ENCODE data around the gene CASK. TPM values are rescaled to one million over a fixed set of nuclear protein-coding genes. Genes with fewer than 3 reads are reported as not detected.
"Not testable (repeated sequence)": the region's sequence is repeated elsewhere in the genome, so short reads cannot be mapped to it uniquely, and the experiment has no call there.

The CASK gene
- total RNA-seq, 1 donor: 26.6 TPM

DNA sequence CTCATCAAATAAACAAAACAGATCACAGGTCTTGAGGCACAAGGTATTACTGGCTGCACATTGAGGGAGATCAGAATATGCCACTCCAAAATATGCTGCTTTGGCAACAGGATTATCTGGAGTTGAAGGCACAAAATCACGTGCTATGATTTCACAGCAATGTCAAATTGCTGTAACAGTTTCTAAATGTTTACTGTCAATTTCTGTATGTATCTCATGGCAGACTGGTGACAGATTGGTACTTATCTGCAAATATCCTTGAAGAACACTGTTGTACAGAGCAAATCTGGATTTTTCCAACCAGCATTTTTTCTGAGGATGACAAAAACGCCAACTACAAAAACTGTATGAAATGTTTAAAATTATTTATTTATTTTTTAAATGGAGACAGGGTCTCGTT, 172.6 kb downstream of the CASK start:
- no peak overlapping the region for H3K4me3 ChIP-seq (ENCODE audit: low read length)
- no peaks in the 10 kb centered on the region for H3K27me3 ChIP-seq (ENCODE audit: insufficient read depth, low read length)
- H3K4me1 ChIP-seq (ENCODE audit: insufficient read depth, low read length): no peaks in the 10 kb centered on the region
- no peaks in the 10 kb centered on the region for H3K9me3 ChIP-seq (ENCODE audit: low read depth, low read length)

- Histone ChIP-seq H3K9me3 (ENCODE audit: low read depth, low read length) (no peaks in the 10 kb centered on the region), H3K4me3 (ENCODE audit: low read length) (no peak overlapping the region), H3K4me1 (ENCODE audit: insufficient read depth, low read length) (no peaks in the 10 kb centered on the region), H3K27me3 (ENCODE audit: insufficient read depth, low read length) (no peaks in the 10 kb centered on the region)
Measured at GRCh38 chrX:41739871-41740270, 183.5 kb downstream of the CASK start.

- Histone ChIP-seq H3K27me3 (ENCODE audit: insufficient read depth, low read length) (no peaks in the 10 kb centered on the region), H3K4me1 (ENCODE audit: insufficient read depth, low read length) (peaks cover 16% of the 10 kb centered on the region), H3K9me3 (ENCODE audit: low read depth, low read length) (no peaks in the 10 kb centered on the region), H3K4me3 (ENCODE audit: low read length) (no peak overlapping the region)
Measured at GRCh38 chrX:41737065-41737464, 186.3 kb downstream of the CASK start.

DNA sequence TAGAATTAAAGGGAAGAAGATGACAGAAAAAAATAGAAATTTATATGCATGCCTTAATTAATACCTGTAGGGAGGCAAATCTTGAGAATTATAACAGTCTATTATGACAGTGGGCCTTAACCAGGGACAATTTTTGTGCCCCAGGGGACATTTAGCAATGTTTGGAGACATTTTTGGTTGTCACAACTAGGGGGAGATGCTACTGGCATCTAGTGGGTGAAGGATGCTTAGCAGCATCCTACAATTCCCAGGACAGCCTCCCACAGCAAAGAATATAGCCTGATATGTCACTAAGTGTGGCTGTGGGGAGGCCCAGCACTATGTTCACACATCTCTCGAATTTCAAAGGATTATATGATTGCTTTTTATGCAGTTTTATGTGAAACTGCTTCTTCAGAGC, 188.8 kb downstream of the CASK start:
- Histone ChIP-seq H3K4me3 (ENCODE audit: low read length) (no peak overlapping the region), H3K4me1 (ENCODE audit: insufficient read depth, low read length) (peaks cover 16% of the 10 kb centered on the region), H3K9me3 (ENCODE audit: low read depth, low read length) (no peaks in the 10 kb centered on the region), H3K27me3 (ENCODE audit: insufficient read depth, low read length) (no peaks in the 10 kb centered on the region)

- no peak overlapping the region for H3K4me3 ChIP-seq (ENCODE audit: low read length)
- no peaks in the 10 kb centered on the region for H3K27me3 ChIP-seq (ENCODE audit: insufficient read depth, low read length)
- H3K9me3 ChIP-seq (ENCODE audit: low read depth, low read length): no peaks in the 10 kb centered on the region
- peaks cover 16% of the 10 kb centered on the region for H3K4me1 ChIP-seq (ENCODE audit: insufficient read depth, low read length)
Measured at GRCh38 chrX:41733939-41734338, 189.4 kb downstream of the CASK start.

DNA sequence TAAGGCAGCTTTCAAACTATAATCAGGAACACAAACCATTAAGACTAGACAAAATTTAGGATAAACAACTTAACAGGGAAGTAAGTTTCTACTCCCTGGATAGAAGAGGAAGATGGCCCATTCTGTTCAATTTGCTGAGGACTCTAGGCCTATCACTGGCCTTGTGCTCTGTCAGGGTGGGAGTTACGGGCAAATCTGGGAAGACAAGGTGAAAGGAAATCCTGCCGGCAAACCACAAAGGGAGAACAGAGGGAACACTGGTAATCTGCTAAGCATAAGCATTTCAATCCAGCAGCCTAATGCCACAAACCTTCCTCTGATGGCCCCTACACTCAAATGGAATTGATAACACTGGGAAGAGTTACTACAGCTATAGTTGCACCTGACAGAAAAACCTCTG, 191.1 kb downstream of the CASK start:
- Histone ChIP-seq H3K9me3 (ENCODE audit: low read depth, low read length) (no peaks in the 10 kb centered on the region), H3K27me3 (ENCODE audit: insufficient read depth, low read length) (no peaks in the 10 kb centered on the region), H3K4me1 (ENCODE audit: insufficient read depth, low read length) (peaks cover 16% of the 10 kb centered on the region), H3K4me3 (ENCODE audit: low read length) (no peak overlapping the region)

DNA sequence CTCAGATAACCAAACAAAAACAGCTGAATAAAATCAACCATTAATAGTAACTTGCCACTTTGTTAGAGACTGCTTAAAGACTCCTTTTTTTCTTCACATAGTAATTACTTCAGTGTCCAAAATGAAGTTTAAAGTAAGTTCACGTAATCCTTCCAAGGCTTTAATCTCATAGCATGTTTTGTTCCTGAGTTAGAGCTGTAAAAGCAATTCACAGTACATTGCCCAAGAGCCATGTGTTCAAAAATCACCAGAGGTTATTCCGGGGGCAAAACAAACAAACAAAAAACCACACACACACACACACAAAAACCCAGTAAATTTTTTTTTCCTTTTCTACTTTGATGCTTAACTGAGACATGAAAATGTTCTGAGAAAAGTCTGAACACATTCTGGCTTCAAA, 193.3 kb downstream of the CASK start:
- no peak overlapping the region for H3K4me3 ChIP-seq (ENCODE audit: low read length)
- H3K4me1 ChIP-seq (ENCODE audit: insufficient read depth, low read length): peaks cover 16% of the 10 kb centered on the region
- H3K9me3 ChIP-seq (ENCODE audit: low read depth, low read length): no peaks in the 10 kb centered on the region
- H3K27me3 ChIP-seq (ENCODE audit: insufficient read depth, low read length): no peaks in the 10 kb centered on the region

DNA sequence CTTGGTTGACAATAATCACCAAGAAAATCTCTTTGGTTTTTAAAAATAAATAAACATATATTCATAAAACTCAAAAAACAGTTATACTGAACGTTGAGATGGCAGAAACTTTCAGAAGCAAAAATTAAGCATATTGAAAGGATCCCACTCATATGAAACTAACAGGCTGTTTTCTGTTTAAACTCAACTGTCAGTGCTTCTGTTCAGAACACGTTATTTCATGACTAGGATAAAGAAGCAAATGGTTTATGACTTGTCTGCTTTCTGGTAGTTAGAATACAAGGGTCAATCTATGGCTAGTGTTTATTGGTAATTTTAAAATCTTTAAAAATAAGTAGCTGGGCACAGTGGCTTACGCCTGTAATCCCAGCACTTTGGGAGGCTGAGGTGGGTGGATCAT, 195.2 kb downstream of the CASK start:
- no peak overlapping the region for H3K4me3 ChIP-seq (ENCODE audit: low read length)
- no peaks in the 10 kb centered on the region for H3K9me3 ChIP-seq (ENCODE audit: low read depth, low read length)
- H3K27me3 ChIP-seq (ENCODE audit: insufficient read depth, low read length): no peaks in the 10 kb centered on the region
- H3K4me1 ChIP-seq (ENCODE audit: insufficient read depth, low read length): peaks cover 18% of the 10 kb centered on the region

DNA sequence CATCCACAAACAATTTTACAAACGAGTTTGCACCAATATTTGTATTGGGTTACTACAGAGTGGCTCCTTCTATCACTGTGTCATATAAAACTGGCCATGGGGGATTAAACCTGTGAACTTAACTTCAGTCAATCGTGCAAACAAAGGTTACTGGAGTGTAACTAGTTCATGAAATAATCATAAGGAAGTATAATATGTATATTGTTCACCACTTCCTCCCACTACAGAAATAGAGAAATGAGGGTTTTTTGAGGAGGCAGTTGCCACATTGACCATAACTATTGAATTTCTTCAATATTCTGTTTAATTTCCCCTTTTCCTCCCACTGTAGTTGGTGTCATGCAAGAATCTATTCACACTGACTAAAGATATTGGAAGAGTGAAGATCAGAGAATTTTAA, 199.5 kb downstream of the CASK start, which contains the start of gene GPR82:
Gene GPR82, plus strand, starts transcription at position 356 of the 400 bp plus-strand sequence. CDS start 2,846 bp downstream, outside the sequence.
- peaks cover 43% of the 10 kb centered on the region for H3K4me1 ChIP-seq (ENCODE audit: insufficient read depth, low read length)
- no peak within 1 kb of the TSS for H3K4me3 ChIP-seq (ENCODE audit: low read length)

DNA sequence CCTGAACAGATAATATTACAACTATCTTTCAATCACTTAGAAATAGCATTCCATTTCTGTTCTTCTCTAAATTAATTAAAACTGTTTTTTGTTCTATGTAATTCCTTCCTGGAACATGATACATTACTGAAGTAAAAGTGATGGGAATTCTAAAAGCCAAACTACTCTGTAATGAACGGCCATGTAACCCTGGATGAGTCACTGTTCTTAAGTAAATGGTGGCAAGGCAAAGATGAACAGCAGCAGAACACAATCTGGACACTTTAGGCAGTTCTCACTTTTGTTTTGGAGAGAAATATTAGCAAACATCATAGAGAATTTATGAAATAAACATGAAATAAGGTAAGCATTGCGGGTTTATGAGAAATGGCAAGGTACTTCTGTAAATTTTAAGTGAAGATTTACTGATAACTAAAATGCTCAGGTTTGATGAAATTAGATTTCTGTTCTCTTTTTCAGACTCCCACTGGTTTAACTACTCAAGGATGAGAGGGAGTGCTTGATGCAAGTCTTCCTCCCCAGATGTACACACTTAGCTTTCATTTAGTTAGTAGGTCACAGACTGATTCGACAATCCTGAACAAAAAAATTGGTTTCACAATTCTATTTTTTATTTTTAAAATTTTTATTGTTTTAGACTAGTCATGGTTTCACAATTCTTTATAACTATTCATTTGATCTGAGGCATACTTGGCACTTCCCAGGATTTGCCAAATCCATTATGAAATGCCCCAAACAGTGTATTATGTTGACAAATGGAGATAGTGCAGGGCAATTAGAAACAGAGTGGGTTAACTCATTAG, 200.3 kb downstream of the CASK start:
- no peaks in the 10 kb centered on the region for H3K9me3 ChIP-seq (ENCODE audit: low read depth, low read length)
- H3K27me3 ChIP-seq (ENCODE audit: insufficient read depth, low read length): no peaks in the 10 kb centered on the region
- no peak overlapping the region for H3K4me3 ChIP-seq (ENCODE audit: low read length)
- H3K4me1 ChIP-seq (ENCODE audit: insufficient read depth, low read length): peaks cover 50% of the 10 kb centered on the region

More for the DNA sequence above, 199.5 kb downstream of the CASK start, which contains the start of gene GPR82:
- Histone ChIP-seq H3K27me3 (ENCODE audit: insufficient read depth, low read length) (no peaks in the 10 kb centered on the region), H3K9me3 (ENCODE audit: low read depth, low read length) (no peaks in the 10 kb centered on the region)

GRCh38 chrX:41722214-41722613, 201.1 kb downstream of the CASK start:
- Histone ChIP-seq H3K4me1 (ENCODE audit: insufficient read depth, low read length) (peaks cover 50% of the 10 kb centered on the region), H3K27me3 (ENCODE audit: insufficient read depth, low read length) (no peaks in the 10 kb centered on the region), H3K4me3 (ENCODE audit: low read length) (no peak overlapping the region), H3K9me3 (ENCODE audit: low read depth, low read length) (no peaks in the 10 kb centered on the region)

DNA sequence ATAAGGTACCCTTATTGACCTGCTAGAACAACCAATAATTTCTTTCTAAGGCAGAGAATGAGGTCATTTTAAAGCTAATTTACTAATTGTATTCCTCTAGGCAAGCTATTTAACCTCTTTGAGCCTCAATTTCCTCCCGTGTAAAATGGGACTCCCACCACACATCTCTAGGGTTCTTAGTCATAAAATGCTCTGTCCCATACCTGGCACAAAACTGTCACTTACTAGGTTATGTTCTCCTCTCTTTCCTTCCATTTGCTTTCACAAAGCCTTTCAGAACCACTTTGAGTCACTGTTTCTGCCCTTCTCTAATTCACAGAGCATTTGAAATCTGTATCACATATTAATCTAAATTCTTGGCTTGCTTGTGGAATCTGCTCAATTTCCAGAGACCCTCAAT, 201.8 kb downstream of the CASK start:
- H3K9me3 ChIP-seq (ENCODE audit: low read depth, low read length): no peaks in the 10 kb centered on the region
- peaks cover 51% of the 10 kb centered on the region for H3K4me1 ChIP-seq (ENCODE audit: insufficient read depth, low read length)
- H3K4me3 ChIP-seq (ENCODE audit: low read length): no peak overlapping the region
- no peaks in the 10 kb centered on the region for H3K27me3 ChIP-seq (ENCODE audit: insufficient read depth, low read length)

- H3K27me3 ChIP-seq (ENCODE audit: insufficient read depth, low read length): no peaks in the 10 kb centered on the region
- H3K9me3 ChIP-seq (ENCODE audit: low read depth, low read length): no peaks in the 10 kb centered on the region
- H3K4me3 ChIP-seq (ENCODE audit: low read length): no peak overlapping the region
- peaks cover 55% of the 10 kb centered on the region for H3K4me1 ChIP-seq (ENCODE audit: insufficient read depth, low read length)
Measured at GRCh38 chrX:41720125-41720779, 203.1 kb downstream of the CASK start.

- not testable (repeated sequence) for H3K9me3 ChIP-seq (ENCODE audit: low read depth, low read length); H3K27me3 ChIP-seq (ENCODE audit: insufficient read depth, low read length); H3K4me3 ChIP-seq (ENCODE audit: low read length)
- H3K4me1 ChIP-seq (ENCODE audit: insufficient read depth, low read length): peaks cover 54% of the 10 kb centered on the region
Measured at GRCh38 chrX:41719610-41720009, 203.7 kb downstream of the CASK start.

DNA sequence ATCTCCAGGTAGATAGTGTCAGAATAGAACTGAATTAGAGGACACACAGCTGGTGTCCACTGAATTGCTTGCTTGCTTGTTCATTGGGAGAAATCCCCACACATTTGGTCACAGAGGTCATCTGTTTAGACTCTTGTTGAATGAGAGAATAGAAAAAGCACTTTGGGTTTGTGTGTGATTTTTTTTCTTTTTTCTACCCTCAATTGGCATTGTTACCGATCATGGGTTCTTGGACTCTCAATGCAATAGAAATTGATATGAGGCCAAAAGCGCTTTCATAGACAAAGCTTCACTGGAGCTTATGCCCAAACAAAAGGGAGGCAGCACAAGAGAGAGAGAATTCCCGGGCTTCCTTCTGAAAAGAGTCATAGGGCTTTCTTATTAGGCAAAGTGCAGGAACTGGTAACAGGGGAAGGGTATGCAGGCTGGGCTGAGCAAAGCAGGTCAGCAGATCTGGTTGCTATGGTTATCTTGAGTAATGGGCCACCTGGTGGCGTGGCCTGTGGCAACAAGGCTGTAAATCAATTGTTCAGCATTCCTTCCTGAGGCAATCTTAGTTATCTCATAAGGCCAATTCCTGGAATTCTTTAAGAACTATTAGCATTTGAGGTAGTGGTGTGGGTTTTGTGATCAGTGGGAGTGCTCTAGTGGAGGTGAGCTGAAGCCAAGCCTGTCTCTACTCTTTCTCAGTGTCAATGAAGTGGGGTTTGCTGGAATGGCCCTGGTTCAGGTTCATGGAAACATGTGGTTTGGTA, 204.7 kb downstream of the CASK start:
- Histone ChIP-seq H3K4me3 (ENCODE audit: low read length) (no peak overlapping the region), H3K4me1 (ENCODE audit: insufficient read depth, low read length) (peaks cover 48% of the 10 kb centered on the region), H3K27me3 (ENCODE audit: insufficient read depth, low read length) (no peaks in the 10 kb centered on the region), H3K9me3 (ENCODE audit: low read depth, low read length) (no peaks in the 10 kb centered on the region)

Data from mononuclear cell (primary cell).